ENCODE data around the gene CYP1B1.

The CYP1B1 gene

DNA sequence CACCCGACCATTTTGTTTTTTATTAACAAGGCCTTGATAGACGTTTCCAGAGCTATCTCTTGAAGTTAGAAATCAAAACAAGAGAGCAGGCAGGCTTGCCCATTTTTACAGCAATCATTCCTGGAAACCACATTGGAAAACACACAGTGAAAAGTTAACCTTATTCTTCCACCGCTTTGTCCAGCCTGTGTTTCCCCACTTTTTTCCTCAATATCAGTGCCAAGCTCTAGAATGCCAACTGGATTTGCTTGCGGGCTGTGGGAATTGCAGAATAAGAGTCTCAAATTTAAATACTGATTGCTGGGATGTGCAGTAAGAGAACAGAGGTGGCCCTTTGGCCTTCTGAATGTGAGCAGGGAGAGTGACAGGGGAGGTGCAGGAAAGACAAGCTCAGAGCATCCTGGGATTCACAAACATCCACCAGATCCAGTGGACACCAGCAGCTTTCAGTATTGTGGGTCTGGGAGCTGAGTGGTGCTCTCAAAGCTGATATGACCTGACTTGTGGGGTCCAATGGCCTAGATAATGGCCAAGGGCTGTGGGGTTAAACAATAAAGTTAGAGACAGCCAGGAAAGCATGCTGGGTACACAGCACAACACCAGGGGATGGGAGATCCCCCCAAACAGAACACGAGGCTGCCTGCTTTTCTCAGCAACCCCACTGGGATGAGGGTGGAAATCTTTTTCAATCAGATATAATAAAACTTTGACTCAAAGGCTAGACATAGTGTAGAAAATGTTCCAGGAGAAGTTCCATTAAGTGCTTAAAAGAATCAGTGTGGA, 15.5 kb downstream of the CYP1B1 start:
- H3K4me1 ChIP-seq (ENCODE audit: control insufficient read depth, insufficient read depth, low read length, poor library complexity, severe bottlenecking), result no peaks in the 10 kb centered on the region
- no peaks in the 10 kb centered on the region for H3K9me3 ChIP-seq (ENCODE audit: control insufficient read depth, low read length)
- H3K36me3 ChIP-seq (ENCODE audit: control insufficient read depth, insufficient read depth, low read length), result no peaks in the 10 kb centered on the region
- H3K4me3 ChIP-seq (ENCODE audit: insufficient read depth, low read depth, low read length, poor library complexity, severe bottlenecking), result no peak overlapping the region
- H3K27me3 ChIP-seq (replicated peaks; ENCODE audit: control insufficient read depth, insufficient read depth, low read length, poor library complexity, severe bottlenecking), result no peaks in the 10 kb centered on the region
- no peak overlapping the region for H3K27ac ChIP-seq (ENCODE audit: insufficient read depth, low read length, poor library complexity, severe bottlenecking)
- no peak for DNase-seq

DNA sequence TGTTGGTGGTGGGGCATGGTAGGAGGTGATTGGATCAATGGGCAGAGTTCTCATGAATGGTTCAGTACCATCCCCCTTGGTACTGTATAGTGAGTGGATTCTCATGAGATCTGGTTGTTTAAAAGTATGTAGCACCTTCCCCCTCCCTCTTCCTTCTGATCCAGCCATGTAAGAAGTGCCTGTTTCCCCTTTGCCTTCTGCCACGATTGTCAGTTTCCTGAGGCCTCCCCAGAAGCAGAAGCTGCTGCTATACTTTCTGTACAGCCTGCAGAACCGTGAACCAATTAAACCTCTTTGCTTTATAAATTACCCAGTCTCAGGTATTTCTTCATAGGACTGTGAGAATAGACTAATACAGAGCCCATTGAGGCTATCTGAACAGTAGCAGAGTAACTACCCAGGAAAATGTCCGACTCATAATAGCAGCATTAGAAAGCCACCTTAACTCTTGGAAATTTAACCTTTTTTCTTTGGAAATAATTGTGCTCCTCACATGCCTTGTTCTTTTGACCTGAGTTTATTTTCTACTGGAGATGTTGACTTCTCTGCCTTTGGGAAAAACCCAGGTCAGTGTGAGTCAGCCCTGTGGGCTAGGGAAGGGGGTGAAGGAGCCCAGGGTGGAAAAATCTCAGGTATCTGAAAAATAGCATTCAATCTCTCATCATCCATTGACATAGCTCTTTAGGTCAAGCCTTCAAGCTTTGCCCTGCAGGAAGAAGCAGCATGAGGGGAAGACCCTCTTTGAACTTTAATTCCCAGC, 18.1 kb downstream of the CYP1B1 start:
- H3K27ac ChIP-seq (ENCODE audit: insufficient read depth, low read length, poor library complexity, severe bottlenecking), result no peak overlapping the region
- H3K36me3 ChIP-seq (ENCODE audit: control insufficient read depth, insufficient read depth, low read length), result no peaks in the 10 kb centered on the region
- no peaks in the 10 kb centered on the region for H3K27me3 ChIP-seq (replicated peaks; ENCODE audit: control insufficient read depth, insufficient read depth, low read length, poor library complexity, severe bottlenecking)
- no peak overlapping the region for H3K4me3 ChIP-seq (ENCODE audit: insufficient read depth, low read depth, low read length, poor library complexity, severe bottlenecking)
- DNase-seq, result no peak
- no peaks in the 10 kb centered on the region for H3K4me1 ChIP-seq (ENCODE audit: control insufficient read depth, insufficient read depth, low read length, poor library complexity, severe bottlenecking)
- no peaks in the 10 kb centered on the region for H3K9me3 ChIP-seq (ENCODE audit: control insufficient read depth, low read length)

DNA sequence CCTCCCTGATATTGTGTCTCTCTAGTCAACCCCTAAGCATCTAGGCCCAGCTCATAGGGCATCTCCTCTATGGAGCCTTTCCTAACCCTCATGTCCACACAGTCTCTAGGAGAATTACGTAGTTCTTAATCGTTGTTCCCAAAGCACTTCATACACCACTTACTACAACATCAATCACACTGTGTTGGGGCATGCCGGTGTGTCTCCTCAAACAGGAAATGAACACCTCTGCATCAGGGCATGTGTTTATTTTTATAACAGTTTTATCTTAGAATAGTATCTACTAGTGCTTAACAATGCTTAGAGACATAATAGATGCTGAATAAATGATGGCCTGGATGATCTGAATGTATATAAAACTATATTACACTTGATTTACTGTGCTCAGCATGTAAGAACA, 19.7 kb downstream of the CYP1B1 start:
- Histone ChIP-seq H3K27ac (ENCODE audit: insufficient read depth, low read length, poor library complexity, severe bottlenecking) (no peak overlapping the region), H3K4me3 (ENCODE audit: insufficient read depth, low read depth, low read length, poor library complexity, severe bottlenecking) (no peak overlapping the region), H3K9me3 (ENCODE audit: control insufficient read depth, low read length) (no peaks in the 10 kb centered on the region), H3K27me3 (replicated peaks; ENCODE audit: control insufficient read depth, insufficient read depth, low read length, poor library complexity, severe bottlenecking) (no peaks in the 10 kb centered on the region), H3K4me1 (ENCODE audit: control insufficient read depth, insufficient read depth, low read length, poor library complexity, severe bottlenecking) (no peaks in the 10 kb centered on the region), H3K36me3 (ENCODE audit: control insufficient read depth, insufficient read depth, low read length) (no peaks in the 10 kb centered on the region)
- DNase-seq, result no peak

DNA sequence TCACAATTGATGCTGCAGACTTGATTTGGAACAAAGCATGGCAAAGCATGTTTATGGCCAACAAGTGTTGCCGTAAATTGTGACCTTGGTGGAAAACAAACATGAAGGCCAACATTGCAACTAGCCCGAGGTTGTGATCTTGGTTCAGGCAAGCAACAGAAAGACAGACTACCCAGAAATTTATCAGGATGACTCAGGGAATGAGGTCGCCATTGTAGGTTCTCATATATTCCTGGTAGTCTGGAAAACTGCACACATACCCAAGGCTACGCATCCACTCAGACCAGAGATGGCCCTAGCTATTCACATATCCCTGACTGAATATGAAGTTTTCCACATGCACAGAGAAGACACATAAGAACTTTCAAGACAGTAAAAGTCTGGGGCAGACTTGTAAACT, 30.1 kb downstream of the CYP1B1 start:
- H3K4me3 ChIP-seq (ENCODE audit: insufficient read depth, low read depth, low read length, poor library complexity, severe bottlenecking), result no peak overlapping the region
- H3K4me1 ChIP-seq (ENCODE audit: control insufficient read depth, insufficient read depth, low read length, poor library complexity, severe bottlenecking), result no peaks in the 10 kb centered on the region
- no peaks in the 10 kb centered on the region for H3K27me3 ChIP-seq (replicated peaks; ENCODE audit: control insufficient read depth, insufficient read depth, low read length, poor library complexity, severe bottlenecking)
- no peak overlapping the region for H3K27ac ChIP-seq (ENCODE audit: insufficient read depth, low read length, poor library complexity, severe bottlenecking)
- no peaks in the 10 kb centered on the region for H3K36me3 ChIP-seq (ENCODE audit: control insufficient read depth, insufficient read depth, low read length)
- no peak for DNase-seq
- H3K9me3 ChIP-seq (ENCODE audit: control insufficient read depth, low read length), result no peaks in the 10 kb centered on the region

DNA sequence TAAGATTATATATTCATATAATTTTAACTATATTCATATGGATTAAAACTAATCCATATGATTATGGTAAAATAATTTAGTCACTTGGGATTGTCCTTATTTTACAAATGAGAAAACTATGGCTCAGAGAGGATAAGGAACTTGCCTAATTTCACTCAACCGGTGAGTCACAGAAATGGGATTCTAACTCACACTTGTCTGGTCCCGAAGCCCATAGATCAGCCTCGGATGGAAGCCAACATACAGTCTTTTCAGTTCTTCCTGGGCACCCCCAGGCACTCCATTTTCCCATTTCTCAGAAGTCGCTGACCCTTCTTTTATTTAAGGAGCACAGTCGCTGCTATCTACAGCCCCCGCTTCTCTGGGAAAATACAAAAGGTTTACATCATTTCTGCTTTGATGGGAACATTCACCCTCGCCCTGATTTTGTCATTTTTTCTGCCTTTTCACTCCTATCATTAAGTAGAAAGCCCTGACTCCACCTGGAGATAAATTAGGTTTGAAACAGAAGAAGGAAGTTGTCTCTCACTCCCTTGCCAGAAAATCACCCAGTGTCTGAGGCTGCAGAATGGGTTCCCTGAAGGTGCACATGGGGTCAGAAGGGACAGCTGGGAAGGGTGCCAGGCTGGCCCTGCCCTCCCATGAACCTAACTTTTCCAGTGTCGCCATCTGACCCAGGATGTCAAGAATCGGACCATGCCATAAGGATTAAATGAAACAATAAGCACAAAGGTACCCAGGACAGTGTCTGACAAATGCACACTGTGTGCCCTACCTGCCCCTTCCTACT, 36.6 kb downstream of the CYP1B1 start:
- no peak overlapping the region for H3K4me3 ChIP-seq (ENCODE audit: insufficient read depth, low read depth, low read length, poor library complexity, severe bottlenecking)
- H3K9me3 ChIP-seq (ENCODE audit: control insufficient read depth, low read length), result no peaks in the 10 kb centered on the region
- H3K36me3 ChIP-seq (ENCODE audit: control insufficient read depth, insufficient read depth, low read length), result no peaks in the 10 kb centered on the region
- no peak for DNase-seq
- peaks cover 4% of the 10 kb centered on the region for H3K27me3 ChIP-seq (replicated peaks; ENCODE audit: control insufficient read depth, insufficient read depth, low read length, poor library complexity, severe bottlenecking)
- H3K4me1 ChIP-seq (ENCODE audit: control insufficient read depth, insufficient read depth, low read length, poor library complexity, severe bottlenecking), result peaks cover 7% of the 10 kb centered on the region
- no peak overlapping the region for H3K27ac ChIP-seq (ENCODE audit: insufficient read depth, low read length, poor library complexity, severe bottlenecking)

DNA sequence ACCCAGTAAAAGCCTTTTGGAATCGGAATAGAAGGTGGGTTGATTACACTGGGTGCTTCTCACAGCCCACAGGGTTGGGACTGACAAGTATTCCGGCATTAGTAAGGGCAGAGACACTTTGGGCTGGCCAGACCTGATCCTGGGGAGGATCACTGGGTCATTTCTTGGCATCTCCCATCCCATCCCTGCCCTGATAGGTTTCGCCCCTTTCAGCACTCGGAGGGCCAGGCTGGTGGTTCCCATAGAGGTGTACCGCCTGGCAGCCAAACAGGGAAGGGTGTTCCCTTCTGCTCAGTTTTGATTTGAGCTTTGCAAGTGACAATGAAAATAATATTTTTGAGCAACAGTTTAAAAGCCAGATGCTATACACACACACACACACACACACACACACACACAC, 37.3 kb downstream of the CYP1B1 start:
- Histone ChIP-seq H3K27ac (ENCODE audit: insufficient read depth, low read length, poor library complexity, severe bottlenecking) (no peak overlapping the region), H3K27me3 (replicated peaks; ENCODE audit: control insufficient read depth, insufficient read depth, low read length, poor library complexity, severe bottlenecking) (peaks cover 4% of the 10 kb centered on the region), H3K36me3 (ENCODE audit: control insufficient read depth, insufficient read depth, low read length) (no peaks in the 10 kb centered on the region), H3K4me3 (ENCODE audit: insufficient read depth, low read depth, low read length, poor library complexity, severe bottlenecking) (no peak overlapping the region), H3K4me1 (ENCODE audit: control insufficient read depth, insufficient read depth, low read length, poor library complexity, severe bottlenecking) (peaks cover 7% of the 10 kb centered on the region), H3K9me3 (ENCODE audit: control insufficient read depth, low read length) (no peaks in the 10 kb centered on the region)
- DNase-seq, result no peak

DNA sequence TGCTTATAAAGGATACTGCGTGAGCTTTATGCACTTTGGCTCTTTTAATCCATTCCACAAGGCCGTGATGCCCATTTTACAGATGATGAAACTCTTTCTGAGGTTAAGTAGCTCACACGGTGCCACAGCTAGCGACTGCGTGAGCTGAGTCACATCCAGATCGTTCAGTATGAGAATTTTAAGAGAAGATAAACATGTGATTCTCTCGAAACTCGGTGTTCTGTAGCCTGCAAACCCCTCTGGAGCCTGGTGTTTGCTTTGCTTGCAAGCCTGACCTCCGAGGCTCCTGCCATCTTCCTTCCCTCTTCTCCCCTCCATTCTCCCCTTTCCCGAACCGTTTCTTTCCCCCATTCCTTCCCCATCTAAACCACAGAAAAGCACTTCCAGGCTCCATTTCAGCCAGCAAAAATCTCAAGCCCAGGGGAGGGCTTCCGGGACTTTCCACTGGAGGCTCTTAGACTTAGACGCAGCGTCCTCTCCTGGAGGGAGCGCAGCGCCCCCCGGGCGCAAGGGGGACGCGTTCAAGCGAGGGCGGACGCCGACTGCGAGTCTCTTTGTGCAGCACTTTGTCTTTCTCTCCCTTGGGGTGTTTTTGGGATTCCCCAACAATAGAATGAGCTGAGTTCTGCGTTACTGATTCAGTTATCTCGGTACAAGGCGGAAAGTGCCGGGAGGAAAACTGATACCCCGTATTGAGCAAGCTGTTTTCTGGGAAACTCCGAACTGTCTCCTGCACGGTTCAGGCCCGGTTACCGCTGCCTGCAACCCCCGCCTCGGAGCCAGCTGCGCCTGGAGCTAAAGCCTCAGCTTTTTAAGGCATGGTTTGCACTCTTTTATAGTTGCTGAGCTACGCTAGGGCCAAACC, 38.0 kb downstream of the CYP1B1 start:
- peaks cover 7% of the 10 kb centered on the region for H3K4me1 ChIP-seq (ENCODE audit: control insufficient read depth, insufficient read depth, low read length, poor library complexity, severe bottlenecking)
- peaks cover 4% of the 10 kb centered on the region for H3K27me3 ChIP-seq (replicated peaks; ENCODE audit: control insufficient read depth, insufficient read depth, low read length, poor library complexity, severe bottlenecking)
- no peaks in the 10 kb centered on the region for H3K36me3 ChIP-seq (ENCODE audit: control insufficient read depth, insufficient read depth, low read length)
- H3K9me3 ChIP-seq (ENCODE audit: control insufficient read depth, low read length), result no peaks in the 10 kb centered on the region
- H3K27ac ChIP-seq (ENCODE audit: insufficient read depth, low read length, poor library complexity, severe bottlenecking), result no peak overlapping the region
- no peak for DNase-seq
- no peak overlapping the region for H3K4me3 ChIP-seq (ENCODE audit: insufficient read depth, low read depth, low read length, poor library complexity, severe bottlenecking)

DNA sequence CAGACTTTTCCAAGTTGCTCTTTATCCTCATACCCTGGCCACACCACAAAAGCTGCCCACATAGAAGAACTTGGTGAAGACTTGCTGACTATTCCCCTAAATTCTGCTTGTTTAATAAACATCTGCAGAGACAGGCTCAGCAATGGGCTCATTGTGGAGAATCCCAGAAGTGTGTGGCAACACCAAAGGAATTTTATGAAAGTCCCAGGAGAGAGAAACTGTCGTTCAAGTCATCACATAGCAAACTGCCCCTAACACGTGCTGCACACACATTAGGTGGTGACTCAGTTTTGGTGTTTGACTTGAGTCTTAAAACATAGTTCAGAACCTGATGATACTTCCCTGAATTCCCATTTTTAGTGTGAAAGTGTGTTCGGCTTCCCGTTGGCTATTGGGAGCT, 38.6 kb downstream of the CYP1B1 start:
- no peak for DNase-seq
- Histone ChIP-seq H3K9me3 (ENCODE audit: control insufficient read depth, low read length) (no peaks in the 10 kb centered on the region), H3K36me3 (ENCODE audit: control insufficient read depth, insufficient read depth, low read length) (no peaks in the 10 kb centered on the region), H3K27me3 (replicated peaks; ENCODE audit: control insufficient read depth, insufficient read depth, low read length, poor library complexity, severe bottlenecking) (peaks cover 4% of the 10 kb centered on the region), H3K27ac (ENCODE audit: insufficient read depth, low read length, poor library complexity, severe bottlenecking) (no peak overlapping the region), H3K4me1 (ENCODE audit: control insufficient read depth, insufficient read depth, low read length, poor library complexity, severe bottlenecking) (peaks cover 7% of the 10 kb centered on the region), H3K4me3 (ENCODE audit: insufficient read depth, low read depth, low read length, poor library complexity, severe bottlenecking) (no peak overlapping the region)

DNA sequence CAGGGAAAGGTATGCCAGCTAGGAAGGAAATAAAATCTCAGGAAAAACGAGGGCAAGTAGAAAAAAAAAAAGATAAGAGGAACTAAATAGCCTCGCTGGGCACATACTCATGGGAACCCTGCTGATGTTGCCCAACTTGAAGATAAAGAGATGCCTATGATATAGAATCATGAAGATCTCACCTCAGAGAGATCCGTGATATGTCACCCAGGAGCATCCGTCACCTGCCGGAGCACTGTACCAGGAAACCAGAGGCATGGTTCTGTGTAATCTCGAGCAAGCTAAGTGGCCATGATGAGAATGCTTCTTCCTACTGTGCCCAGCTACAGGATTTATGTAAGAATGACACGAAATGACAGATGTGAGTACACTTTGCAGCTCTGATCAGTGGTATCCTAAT, 40.0 kb downstream of the CYP1B1 start:
- Histone ChIP-seq H3K36me3 (ENCODE audit: control insufficient read depth, insufficient read depth, low read length) (no peaks in the 10 kb centered on the region), H3K9me3 (ENCODE audit: control insufficient read depth, low read length) (no peaks in the 10 kb centered on the region), H3K27me3 (replicated peaks; ENCODE audit: control insufficient read depth, insufficient read depth, low read length, poor library complexity, severe bottlenecking) (peaks cover 4% of the 10 kb centered on the region), H3K27ac (ENCODE audit: insufficient read depth, low read length, poor library complexity, severe bottlenecking) (no peak overlapping the region), H3K4me3 (ENCODE audit: insufficient read depth, low read depth, low read length, poor library complexity, severe bottlenecking) (no peak overlapping the region), H3K4me1 (ENCODE audit: control insufficient read depth, insufficient read depth, low read length, poor library complexity, severe bottlenecking) (peaks cover 7% of the 10 kb centered on the region)
- DNase-seq, result no peak
